IMR-90 (cell line): ENCODE measurements around the gene ZNF300. TPM values are rescaled to one million over a fixed set of nuclear protein-coding genes. Genes with fewer than 3 reads are reported as not detected.
"Not testable (repeated sequence)": the region's sequence is repeated elsewhere in the genome, so short reads cannot be mapped to it uniquely, and the experiment has no call there.

Source experiments
- ATAC-seq: fragments of 200-7000 bp; cut with Tn5 transposase; 2 replicates; pipeline ENCODE4 v1.9.1; 2020; ENCODE audit warnings: low read depth, mild to moderate bottlenecking, moderate library complexity
- BruUV-seq: library from RNA; stranded (reverse); fragments of 400-500 nt; replicated peaks from 2 replicates; lab custom pipeline; 2021; lab: Mats Ljungman, UMichigan
- CTCF ChIA-PET: fragments of 300-600 bp; formaldehyde crosslinking; extraction: SDS; loops from one replicate; lab custom pipeline; 2021; ENCODE audit warnings: antibody characterized with exemption; lab: Yijun Ruan, JAX
- POLR2A ChIA-PET: fragments of 300-600 bp; sonication (Branson Sonifier 250); formaldehyde crosslinking; loops from one replicate; lab custom pipeline; 2022; ENCODE audit warnings: antibody characterized with exemption; ENCODE audit not compliant: unreplicated experiment; lab: Charles Lee
- DNase-seq: peaks from one replicate; pipeline ENCODE4 v3.0.0; 2013
- H2AFZ ChIP-seq: replicated peaks from 2 replicates; pipeline ENCODE3; 2013; ENCODE audit warnings: low read length, mild to moderate bottlenecking; ENCODE audit not compliant: poor library complexity
- H2AK5ac ChIP-seq: 2 replicates; pipeline ENCODE4 v1.6.1; 2013; ENCODE audit warnings: low read depth, low read length, inconsistent platforms
- H2AK9ac ChIP-seq: replicated peaks from 2 replicates; pipeline ENCODE3; 2013; ENCODE audit warnings: mild to moderate bottlenecking, low read depth, low read length, moderate library complexity; ENCODE audit not compliant: poor library complexity
- H2BK120ac ChIP-seq: 2 replicates; pipeline ENCODE4 v1.6.1; 2013; ENCODE audit warnings: low read depth, low read length, inconsistent platforms
- H2BK15ac ChIP-seq: 3 replicates; pipeline ENCODE4 v1.6.1; 2013; ENCODE audit warnings: low read depth, low read length, inconsistent platforms
- H2BK20ac ChIP-seq: 2 replicates; pipeline ENCODE4 v1.6.1; 2013; ENCODE audit warnings: low read depth, mild to moderate bottlenecking, inconsistent platforms, low read length, moderate library complexity
- H2BK5ac ChIP-seq: 2 replicates; pipeline ENCODE4 v1.6.1; 2013; ENCODE audit warnings: mild to moderate bottlenecking, low read depth, low read length, inconsistent platforms; ENCODE audit not compliant: poor library complexity, severe bottlenecking
- H3K14ac ChIP-seq: replicated peaks from 2 replicates; pipeline ENCODE4 v1.6.1; 2013; ENCODE audit warnings: low read depth, low read length, inconsistent platforms
- H3K18ac ChIP-seq: 2 replicates; pipeline ENCODE4 v1.6.1; 2013; ENCODE audit warnings: low read depth, low read length, control low read depth
- H3K23ac ChIP-seq: 2 replicates; pipeline ENCODE4 v1.6.1; 2013; ENCODE audit warnings: low read depth, low read length, inconsistent platforms
- H3K27ac ChIP-seq: 2 replicates; pipeline ENCODE4 v1.5.1; 2013; ENCODE audit warnings: mild to moderate bottlenecking, control low read depth, low read length; ENCODE audit not compliant: insufficient read depth
- H3K27me3 ChIP-seq: 2 replicates; pipeline ENCODE4 v1.6.1; 2013; ENCODE audit warnings: low read length; ENCODE audit not compliant: control insufficient read depth, insufficient read depth
- H3K36me3 ChIP-seq: 2 replicates; pipeline ENCODE4 v1.6.1; 2013; ENCODE audit warnings: low read length, mixed read lengths; ENCODE audit not compliant: control insufficient read depth, insufficient read depth
- H3K4ac ChIP-seq: 2 replicates; pipeline ENCODE4 v1.6.1; 2013; ENCODE audit warnings: low read depth, low read length, inconsistent platforms
- H3K4me1 ChIP-seq: 2 replicates; pipeline ENCODE4 v1.6.1; 2013; ENCODE audit warnings: low read length, mixed read lengths; ENCODE audit not compliant: control insufficient read depth, insufficient read depth
- H3K4me2 ChIP-seq: 2 replicates; pipeline ENCODE4 v1.6.1; 2013; ENCODE audit warnings: low read depth, mild to moderate bottlenecking, control low read depth, low read length, moderate library complexity
- H3K4me3 ChIP-seq: 2 replicates; pipeline ENCODE4 v1.5.1; 2013; ENCODE audit warnings: low read depth, mild to moderate bottlenecking, control low read depth, low read length, moderate library complexity; ENCODE audit not compliant: insufficient read depth
- H3K56ac ChIP-seq: 2 replicates; pipeline ENCODE4 v1.6.1; 2013; ENCODE audit warnings: low read length, inconsistent platforms; ENCODE audit not compliant: insufficient read depth; ENCODE audit errors: extremely low read depth
- H3K79me1 ChIP-seq, 2 experiments: 2 replicates each; pipeline ENCODE4 v1.6.1; 2013; ENCODE audit warnings: low read length in 2 of 2, inconsistent platforms in 1 of 2, low read depth in 1 of 2
- H3K9ac ChIP-seq: 2 replicates; pipeline ENCODE4 v1.6.1; 2013; ENCODE audit warnings: low read depth, low read length, control low read depth
- H3K9me1 ChIP-seq: 2 replicates; pipeline ENCODE4 v1.6.1; 2013; ENCODE audit warnings: low read length, inconsistent platforms; ENCODE audit not compliant: insufficient read depth
- H3K9me3 ChIP-seq: 2 replicates; pipeline ENCODE4 v1.6.1; 2013; ENCODE audit warnings: low read length; ENCODE audit not compliant: control insufficient read depth, insufficient read depth
- H4K20me1 ChIP-seq: 2 replicates; pipeline ENCODE4 v1.6.1; 2013; ENCODE audit warnings: low read length, inconsistent platforms; ENCODE audit not compliant: insufficient read depth
- H4K5ac ChIP-seq: 2 replicates; pipeline ENCODE4 v1.6.1; 2013; ENCODE audit warnings: mild to moderate bottlenecking, low read depth, low read length, control low read depth
- H4K8ac ChIP-seq, 2 experiments: 2 replicates each; pipeline ENCODE4 v1.6.1; 2013; ENCODE audit warnings: low read depth in 2 of 2, low read length in 2 of 2, control low read depth in 1 of 2, inconsistent platforms in 1 of 2
- H4K91ac ChIP-seq: 2 replicates; pipeline ENCODE4 v1.6.1; 2013; ENCODE audit warnings: low read depth, low read length, inconsistent platforms; ENCODE audit not compliant: insufficient read depth
- WGBS, 2 experiments: methylation state at CpG; one replicate each; pipeline versions ENCODE4 v1.1.5 to v1.1.7; 2013; ENCODE audit warnings: missing lambda C conversion rate in 2 of 2; ENCODE audit not compliant: insufficient read length in 1 of 2; ENCODE audit errors: extremely low coverage in 2 of 2; 5-methylcytosine and 5-hydroxymethylcytosine counted together
- dilution Hi-C: fragments of 300-500 bp; cut with HindIII; formaldehyde crosslinking; loops from one replicate; pipeline ENCODE4 v1.14.3; 2018; ENCODE audit warnings: low sequenced_read_pairs; ENCODE audit not compliant: unreplicated experiment
- in situ Hi-C: fragments of 300-500 bp; cut with MboI; formaldehyde crosslinking; loops from 3 replicates; pipeline ENCODE4 v1.14.3; 2019; ENCODE audit warnings: low sequenced_read_pairs, inconsistent platforms, mixed read lengths
- intact Hi-C: fragments of 100-400 bp; cut with micrococcal nuclease; formaldehyde crosslinking; loops from 2 replicates; pipeline ENCODE4 v1.10.0; 2022
- polyA plus RNA-seq, 3 experiments: library from polyadenylated mRNA; depleted of rRNA; stranded (reverse); fragments of >200 nt; gene quantifications; 2 replicates each; pipeline ENCODE4 v1.2.3, GENCODE V29; 2012; ENCODE audit warnings: low replicate concordance in 1 of 3
- total RNA-seq: library from RNA; depleted of rRNA; stranded (reverse); fragments of >200 nt; gene quantifications from 2 replicates; pipeline ENCODE4 v1.2.3, GENCODE V29; 2012

ZNF300 gene
- total and polyA plus RNA-seq, 2 of the 4 experiments (the other 2 are of a cell fraction): 5.2 to 6.1 TPM

GRCh38 chr5:150856700-150857099 is 48.1 kb downstream of the ZNF300 start:
- H3K18ac ChIP-seq, H2BK20ac ChIP-seq, H2BK120ac ChIP-seq, intact Hi-C loops, H4K20me1 ChIP-seq, H3K23ac ChIP-seq, DNase-seq, H3K27me3 ChIP-seq, H3K4me3 ChIP-seq, H3K14ac ChIP-seq, H2BK5ac ChIP-seq, H3K79me1 ChIP-seq, H3K36me3 ChIP-seq, dilution Hi-C loops, H2AK5ac ChIP-seq, H4K91ac ChIP-seq, H2AK9ac ChIP-seq, H3K56ac ChIP-seq, H3K9ac ChIP-seq, in situ Hi-C loops, H4K5ac ChIP-seq, H3K4ac ChIP-seq, POLR2A ChIA-PET, H3K27ac ChIP-seq, H3K9me1 ChIP-seq, H2AFZ ChIP-seq, H2BK15ac ChIP-seq, CTCF ChIA-PET, ATAC-seq, H3K4me1 ChIP-seq, BruUV-seq, H3K9me3 ChIP-seq, H3K4me2 ChIP-seq, H4K8ac ChIP-seq: not testable (repeated sequence)
- no CpG with 5 or more reads among the region's 3 CpGs for WGBS, 2 experiments
